GM06990 (cell line): ENCODE data around the gene STKLD1.

Experiments
- DNase-seq: peaks from one replicate; pipeline ENCODE4 v3.0.0-alpha.2; 2011; ENCODE audit not compliant: insufficient read length; ENCODE audit errors: extremely low read depth
- H3K27me3 ChIP-seq: replicated peaks from 2 replicates; pipeline ENCODE4 v1.6.0; 2011; ENCODE audit warnings: low read length; ENCODE audit not compliant: control insufficient read depth, insufficient read depth
- H3K36me3 ChIP-seq: 2 replicates; pipeline ENCODE4 v1.5.1; 2011; ENCODE audit warnings: low read length; ENCODE audit not compliant: control insufficient read depth, insufficient read depth
- H3K4me3 ChIP-seq: replicated peaks from 2 replicates; pipeline ENCODE4 v1.5.1; 2011; ENCODE audit warnings: low read depth, mild to moderate bottlenecking, control low read depth, low read length
- TF ChIP-seq, protein P1 (sequence below): IDR thresholded peaks from 2 replicates; pipeline ENCODE4 v1.5.1; 2011; ENCODE audit warnings: low read length, control low read depth, mild to moderate bottlenecking, inconsistent platforms; ENCODE audit not compliant: insufficient read depth, poor library complexity, severe bottlenecking

Gene STKLD1

GRCh38 chr9:133346021-133346785 lies 30.0 kb upstream of the STKLD1 start:
- H3K27me3 ChIP-seq, result no peaks in the 10 kb centered on the region
- TF ChIP-seq, protein P1, sequence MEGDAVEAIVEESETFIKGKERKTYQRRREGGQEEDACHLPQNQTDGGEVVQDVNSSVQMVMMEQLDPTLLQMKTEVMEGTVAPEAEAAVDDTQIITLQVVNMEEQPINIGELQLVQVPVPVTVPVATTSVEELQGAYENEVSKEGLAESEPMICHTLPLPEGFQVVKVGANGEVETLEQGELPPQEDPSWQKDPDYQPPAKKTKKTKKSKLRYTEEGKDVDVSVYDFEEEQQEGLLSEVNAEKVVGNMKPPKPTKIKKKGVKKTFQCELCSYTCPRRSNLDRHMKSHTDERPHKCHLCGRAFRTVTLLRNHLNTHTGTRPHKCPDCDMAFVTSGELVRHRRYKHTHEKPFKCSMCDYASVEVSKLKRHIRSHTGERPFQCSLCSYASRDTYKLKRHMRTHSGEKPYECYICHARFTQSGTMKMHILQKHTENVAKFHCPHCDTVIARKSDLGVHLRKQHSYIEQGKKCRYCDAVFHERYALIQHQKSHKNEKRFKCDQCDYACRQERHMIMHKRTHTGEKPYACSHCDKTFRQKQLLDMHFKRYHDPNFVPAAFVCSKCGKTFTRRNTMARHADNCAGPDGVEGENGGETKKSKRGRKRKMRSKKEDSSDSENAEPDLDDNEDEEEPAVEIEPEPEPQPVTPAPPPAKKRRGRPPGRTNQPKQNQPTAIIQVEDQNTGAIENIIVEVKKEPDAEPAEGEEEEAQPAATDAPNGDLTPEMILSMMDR, result no peak
- no peak for DNase-seq
- H3K4me3 ChIP-seq, result peak overlapping the region; percentile 99
- H3K36me3 ChIP-seq, result peaks cover 40% of the 10 kb centered on the region

- DNase-seq, result peak; percentile 74
- H3K4me3 ChIP-seq, result peak overlapping the region; percentile 99
- H3K36me3 ChIP-seq, result peaks cover 43% of the 10 kb centered on the region
Observed at GRCh38 chr9:133347515-133347984, 28.6 kb upstream of the STKLD1 start.

DNA sequence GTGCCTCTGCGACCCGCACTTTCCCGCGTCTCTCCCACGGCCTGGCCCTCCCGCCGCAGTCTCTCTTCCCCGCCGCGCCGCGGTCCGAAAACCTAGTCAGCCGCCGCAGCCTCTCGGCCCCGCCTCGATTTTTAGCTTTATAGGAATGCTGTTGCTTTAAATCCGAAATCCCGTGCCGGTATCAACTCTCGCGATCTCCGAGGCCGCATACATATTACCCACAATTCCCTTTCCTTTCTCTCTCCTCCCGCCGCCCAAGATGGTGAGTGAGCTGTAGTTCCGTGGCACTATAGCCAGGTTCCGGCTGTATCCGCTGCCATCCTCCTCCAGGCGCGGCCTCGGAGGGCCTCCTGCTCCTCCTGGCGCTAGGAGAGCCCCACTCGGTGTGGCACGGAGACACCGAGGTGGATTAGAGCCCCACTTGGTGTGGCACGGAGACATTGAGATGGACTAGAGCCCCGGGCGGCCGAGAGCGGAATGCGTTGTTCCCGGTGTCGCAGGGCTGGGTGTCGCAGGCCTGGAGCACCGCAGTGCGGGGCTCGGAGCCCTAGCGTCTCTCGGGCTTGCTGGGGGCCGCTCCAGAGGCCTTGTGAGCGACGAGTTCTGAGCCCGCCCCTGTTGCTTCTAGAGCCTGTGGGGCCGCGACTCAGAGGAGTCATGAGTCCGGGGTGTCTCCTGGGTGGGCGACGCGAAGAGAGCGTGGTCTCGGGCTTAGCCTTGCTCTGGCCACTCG lies 28.0 kb upstream of the STKLD1 start, which contains the start of the genes MED22 and RPL7A:
TSS of gene MED22 (minus strand) at position 147 of the 733 bp plus-strand sequence. CDS start 1,469 bp downstream, outside the sequence.
TSS of gene RPL7A (plus strand) at position 234 of the 733 bp plus-strand sequence. CDS start at position 260, 26 bp downstream.
- Histone ChIP-seq H3K36me3 (peaks cover 44% of the 10 kb centered on the region), H3K4me3 (peak within 1 kb of the TSS; percentile 99), H3K27me3 (no peaks in the 10 kb centered on the region)

More at GRCh38 chr9:133347515-133347984, 28.6 kb upstream of the STKLD1 start:
- TF ChIP-seq, protein P1, result no peak
- no peaks in the 10 kb centered on the region for H3K27me3 ChIP-seq

GRCh38 chr9:133348718-133349573 lies 27.2 kb upstream of the STKLD1 start:
- Histone ChIP-seq H3K27me3 (no peaks in the 10 kb centered on the region), H3K4me3 (peak overlapping the region; percentile 99), H3K36me3 (peaks cover 38% of the 10 kb centered on the region)
- TF ChIP-seq, protein P1, result no peak
- DNase-seq, result no peak

More for the DNA sequence above, 28.0 kb upstream of the STKLD1 start, which contains the start of the genes MED22 and RPL7A:
- peak; percentile 86 for DNase-seq
- TF ChIP-seq, protein P1, result no peak

DNA sequence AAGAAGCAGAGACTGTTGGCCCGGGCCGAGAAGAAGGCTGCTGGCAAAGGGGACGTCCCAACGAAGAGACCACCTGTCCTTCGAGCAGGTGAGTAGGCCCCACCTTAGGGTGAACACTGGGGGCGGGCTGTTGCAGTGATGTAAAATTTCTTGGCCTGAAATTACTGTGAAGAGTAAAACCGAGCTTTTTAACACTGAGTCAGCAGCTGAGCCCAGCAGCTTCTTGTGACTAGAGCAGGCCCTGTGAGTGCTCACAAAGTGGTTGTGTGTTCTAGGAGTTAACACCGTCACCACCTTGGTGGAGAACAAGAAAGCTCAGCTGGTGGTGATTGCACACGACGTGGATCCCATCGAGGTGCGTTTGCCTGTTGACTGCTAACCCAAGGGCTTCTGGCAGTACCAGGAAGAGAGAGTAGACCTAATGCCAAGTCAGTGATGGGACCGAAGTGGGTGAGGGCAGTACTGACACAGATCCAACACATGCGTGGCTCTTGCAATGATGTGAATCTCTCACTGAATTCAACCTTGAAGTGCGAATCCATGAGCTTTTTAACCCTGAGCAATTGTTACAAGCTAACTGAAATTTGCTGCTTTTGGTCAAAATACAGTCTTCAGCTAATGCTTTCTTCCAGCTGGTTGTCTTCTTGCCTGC lies 26.1 kb upstream of the STKLD1 start:
- H3K27me3 ChIP-seq, result no peaks in the 10 kb centered on the region
- DNase-seq, result no peak
- H3K4me3 ChIP-seq, result peak overlapping the region; percentile 99
- TF ChIP-seq, protein P1, result no peak
- peaks cover 31% of the 10 kb centered on the region for H3K36me3 ChIP-seq
